DOHH2 (cell line): ENCODE data around the gene BICC1.

ENCODE experiments used
- H3F3A ChIP-seq: fragments of 200-600 bp; sonication (generic), shearing (Covaris generic); 2 replicates; pipeline ENCODE4 v1.6.0; 2016; ENCODE audit warnings: antibody characterized with exemption, mild to moderate bottlenecking; ENCODE audit not compliant: control insufficient read depth, insufficient read depth
- H3K27ac ChIP-seq: fragments of 200-600 bp; sonication (generic); 2 replicates; pipeline ENCODE4 v1.5.1; 2014; ENCODE audit warnings: low read depth, mild to moderate bottlenecking, low read length, moderate library complexity
- H3K27me3 ChIP-seq: fragments of 200-600 bp; sonication (generic); 2 replicates; pipeline ENCODE4 v1.6.1; 2014; ENCODE audit warnings: mild to moderate bottlenecking, low read length, mixed read lengths; ENCODE audit not compliant: control insufficient read depth
- H3K36me3 ChIP-seq: fragments of 200-600 bp; sonication (generic); 2 replicates; pipeline ENCODE4 v1.6.1; 2014; ENCODE audit warnings: mild to moderate bottlenecking, low read length, moderate library complexity, mixed read lengths; ENCODE audit not compliant: control insufficient read depth
- H3K4me1 ChIP-seq: fragments of 200-600 bp; sonication (generic); 2 replicates; pipeline ENCODE4 v1.6.1; 2014; ENCODE audit warnings: mild to moderate bottlenecking, low read length, mixed read lengths; ENCODE audit not compliant: control insufficient read depth
- H3K4me2 ChIP-seq: fragments of 200-600 bp; sonication (generic); 2 replicates; pipeline ENCODE4 v1.6.0; 2014; ENCODE audit warnings: mild to moderate bottlenecking, low read length, moderate library complexity
- H3K4me3 ChIP-seq: fragments of 200-600 bp; sonication (generic); 2 replicates; pipeline ENCODE4 v1.5.1; 2014; ENCODE audit warnings: mild to moderate bottlenecking, low read length, mixed read lengths
- H3K79me2 ChIP-seq: fragments of 200-600 bp; sonication (generic); 2 replicates; pipeline ENCODE4 v1.6.1; 2014; ENCODE audit warnings: mild to moderate bottlenecking, low read length, mixed read lengths; ENCODE audit not compliant: control insufficient read depth
- H3K9me2 ChIP-seq: fragments of 200-600 bp; sonication (generic); replicated peaks from 2 replicates; pipeline ENCODE4 v1.6.1; 2014; ENCODE audit warnings: mild to moderate bottlenecking, low read length, mixed read lengths; ENCODE audit not compliant: control insufficient read depth
- H3K9me3 ChIP-seq: fragments of 200-600 bp; sonication (generic); 2 replicates; pipeline ENCODE4 v1.6.1; 2014; ENCODE audit warnings: antibody characterized with exemption, low read length, mixed read lengths; ENCODE audit not compliant: control insufficient read depth, insufficient read depth
- H4K20me1 ChIP-seq: fragments of 200-600 bp; sonication (generic); 2 replicates; pipeline ENCODE4 v1.6.0; 2014; ENCODE audit warnings: low read depth, mild to moderate bottlenecking, antibody characterized with exemption, low read length, moderate library complexity; ENCODE audit not compliant: control insufficient read depth, insufficient read depth
- CTCF ChIP-seq: fragments of 200-600 bp; sonication (generic); IDR thresholded peaks from one replicate; pipeline ENCODE4 v1.5.1; 2014; ENCODE audit warnings: antibody characterized with exemption, mild to moderate bottlenecking, low read depth, low read length; ENCODE audit not compliant: poor library complexity, severe bottlenecking
- EZH2phosphoT487 ChIP-seq: fragments of 200-600 bp; sonication (generic); IDR thresholded peaks from 2 replicates; pipeline ENCODE4 v1.6.1; 2017; ENCODE audit warnings: borderline replicate concordance, mild to moderate bottlenecking, antibody characterized with exemption, low read length, moderate library complexity, mixed read lengths

The BICC1 gene

GRCh38 chr10:58567652-58568051, 55.0 kb downstream of the BICC1 start:
- Histone ChIP-seq H3K4me2 (no peak overlapping the region), H3K9me2 (no peaks in the 10 kb centered on the region), H3K4me3 (no peak overlapping the region), H3K36me3 (no peaks in the 10 kb centered on the region), H3F3A (no peaks in the 10 kb centered on the region), H4K20me1 (no peaks in the 10 kb centered on the region), H3K4me1 (no peaks in the 10 kb centered on the region), H3K27me3 (no peaks in the 10 kb centered on the region), H3K9me3 (no peaks in the 10 kb centered on the region; the same call in 1 of the 2 replicates), H3K27ac (no peak overlapping the region), H3K79me2 (no peaks in the 10 kb centered on the region)
- no peak for TF ChIP-seq CTCF
- no peak for TF ChIP-seq EZH2phosphoT487

GRCh38 chr10:58568428-58568935, 55.8 kb downstream of the BICC1 start:
- Histone ChIP-seq H3K4me2 (no peak overlapping the region), H3F3A (no peaks in the 10 kb centered on the region), H3K4me3 (no peak overlapping the region), H3K27me3 (no peaks in the 10 kb centered on the region), H3K9me2 (no peaks in the 10 kb centered on the region), H3K9me3 (no peaks in the 10 kb centered on the region), H4K20me1 (no peaks in the 10 kb centered on the region), H3K27ac (no peak overlapping the region), H3K79me2 (no peaks in the 10 kb centered on the region), H3K4me1 (no peaks in the 10 kb centered on the region), H3K36me3 (no peaks in the 10 kb centered on the region)
- TF ChIP-seq CTCF (no peak), EZH2phosphoT487 (no peak)

- no peak for TF ChIP-seq EZH2phosphoT487
- TF ChIP-seq CTCF: no peak
- H3K4me2 ChIP-seq: no peak overlapping the region
- no peaks in the 10 kb centered on the region for H3F3A ChIP-seq
- H3K79me2 ChIP-seq: no peaks in the 10 kb centered on the region
- H4K20me1 ChIP-seq: no peaks in the 10 kb centered on the region
- H3K27me3 ChIP-seq: no peaks in the 10 kb centered on the region
- H3K27ac ChIP-seq: no peak overlapping the region
- no peaks in the 10 kb centered on the region for H3K9me2 ChIP-seq
- H3K9me3 ChIP-seq: no peaks in the 10 kb centered on the region
- no peak overlapping the region for H3K4me3 ChIP-seq
- H3K4me1 ChIP-seq: no peaks in the 10 kb centered on the region
- H3K36me3 ChIP-seq: no peaks in the 10 kb centered on the region
These were observed 57.6 kb downstream of the BICC1 start for GRCh38 chr10:58570307-58570723.

DNA sequence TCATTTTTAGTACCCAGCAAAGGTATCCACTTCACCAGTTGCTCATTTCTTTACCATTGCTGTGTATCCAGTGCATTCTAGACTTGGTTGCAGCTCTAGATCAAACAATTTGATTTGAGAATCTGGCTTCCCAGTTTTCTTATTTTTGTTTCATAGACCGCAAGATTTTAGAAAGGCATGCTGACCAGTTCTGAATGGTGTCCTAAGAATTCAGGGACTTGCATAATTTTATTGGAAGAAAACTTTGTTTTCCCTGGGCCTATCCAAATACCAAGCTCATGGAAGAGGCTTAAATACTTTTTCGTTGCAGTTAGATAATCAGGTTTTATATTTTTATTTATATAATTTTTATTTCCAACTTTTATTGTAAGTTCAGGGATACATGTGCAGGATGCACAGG, 58.3 kb downstream of the BICC1 start:
- H3F3A ChIP-seq: no peaks in the 10 kb centered on the region
- no peaks in the 10 kb centered on the region for H3K9me2 ChIP-seq
- no peaks in the 10 kb centered on the region for H3K9me3 ChIP-seq
- H3K4me2 ChIP-seq: no peak overlapping the region
- H4K20me1 ChIP-seq: no peaks in the 10 kb centered on the region
- no peak for TF ChIP-seq EZH2phosphoT487
- TF ChIP-seq CTCF: no peak
- H3K27me3 ChIP-seq: no peaks in the 10 kb centered on the region
- no peak overlapping the region for H3K27ac ChIP-seq
- no peaks in the 10 kb centered on the region for H3K36me3 ChIP-seq
- no peaks in the 10 kb centered on the region for H3K4me1 ChIP-seq
- H3K4me3 ChIP-seq: no peak overlapping the region
- H3K79me2 ChIP-seq: no peaks in the 10 kb centered on the region
